Progenitor cell of endocrine pancreas (in vitro differentiated cells): ENCODE results near the gene PCDHGA1. TPM values are rescaled to one million over a fixed set of nuclear protein-coding genes. Genes with fewer than 3 reads are reported as not detected.
"Not testable (repeated sequence)": the region's sequence is repeated elsewhere in the genome, so short reads cannot be mapped to it uniquely, and the experiment has no call there.

ENCODE experiments used
- DNase-seq: peaks from one replicate; pipeline ENCODE4 v3.0.0; 2021; ENCODE audit warnings: low spot score; ENCODE audit not compliant: unreplicated experiment
- H3K27ac Mint-ChIP-seq: 2 replicates; pipeline ENCODE4 v1.8.0; 2021; ENCODE audit warnings: mild to moderate bottlenecking, moderate library complexity, mixed read lengths
- H3K27me3 Mint-ChIP-seq: 2 replicates; pipeline ENCODE4 v1.8.0; 2021; ENCODE audit warnings: mixed read lengths
- H3K36me3 Mint-ChIP-seq: 2 replicates; pipeline ENCODE4 v1.8.0; 2022; ENCODE audit warnings: mixed read lengths; ENCODE audit not compliant: insufficient read depth
- H3K4me1 Mint-ChIP-seq: 2 replicates; pipeline ENCODE4 v1.8.0; 2021; ENCODE audit warnings: low read depth, mixed read lengths
- H3K4me3 Mint-ChIP-seq: 2 replicates; pipeline ENCODE4 v1.8.0; 2021; ENCODE audit warnings: low read depth, mild to moderate bottlenecking, moderate library complexity, mixed read lengths
- H3K9me3 Mint-ChIP-seq: 2 replicates; pipeline ENCODE4 v1.8.0; 2021; ENCODE audit warnings: low read depth, mixed read lengths
- total RNA-seq: library from RNA; stranded (reverse); gene quantifications from 2 replicates; pipeline ENCODE4 v1.2.1, GENCODE V29; 2021
- TF ChIP-seq, protein P1 (sequence below): fragments of 200-600 bp; sonication (generic); IDR thresholded peaks from one replicate; pipeline ENCODE4 v1.5.0; 2021; ENCODE audit warnings: antibody characterized with exemption, mild to moderate bottlenecking; ENCODE audit not compliant: unreplicated experiment

Gene PCDHGA1
- total RNA-seq, 1 donor from 2014 or later: 1.3 TPM

DNA sequence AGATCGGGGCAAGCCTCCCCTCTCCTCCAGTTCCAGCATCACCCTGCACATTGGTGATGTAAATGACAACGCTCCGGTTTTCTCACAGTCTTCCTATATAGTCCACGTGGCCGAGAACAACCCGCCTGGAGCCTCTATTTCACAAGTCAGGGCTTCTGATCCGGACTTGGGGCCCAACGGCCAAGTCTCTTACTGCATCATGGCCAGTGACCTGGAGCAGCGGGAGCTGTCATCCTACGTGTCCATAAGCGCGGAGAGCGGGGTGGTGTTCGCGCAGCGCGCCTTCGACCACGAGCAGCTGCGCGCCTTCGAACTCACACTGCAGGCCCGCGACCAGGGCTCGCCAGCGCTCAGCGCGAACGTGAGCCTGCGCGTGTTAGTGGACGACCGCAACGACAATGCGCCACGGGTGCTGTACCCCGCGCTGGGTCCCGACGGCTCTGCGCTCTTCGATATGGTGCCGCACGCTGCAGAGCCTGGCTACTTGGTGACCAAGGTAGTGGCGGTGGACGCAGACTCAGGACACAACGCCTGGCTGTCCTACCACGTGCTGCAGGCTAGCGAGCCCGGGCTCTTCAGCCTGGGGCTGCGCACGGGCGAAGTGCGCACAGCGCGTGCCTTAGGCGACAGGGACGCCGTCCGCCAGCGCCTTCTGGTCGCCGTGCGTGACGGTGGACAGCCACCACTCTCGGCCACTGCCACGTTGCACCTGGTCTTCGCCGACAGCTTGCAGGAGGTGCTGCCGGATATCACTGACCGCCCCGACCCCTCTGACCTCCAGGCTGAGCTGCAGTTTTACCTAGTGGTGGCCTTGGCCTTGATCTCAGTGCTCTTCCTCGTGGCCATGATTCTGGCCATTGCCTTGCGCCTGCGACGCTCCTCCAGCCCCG lies 59.1 kb downstream of the PCDHGA1 start:
- DNase-seq: no peak

DNA sequence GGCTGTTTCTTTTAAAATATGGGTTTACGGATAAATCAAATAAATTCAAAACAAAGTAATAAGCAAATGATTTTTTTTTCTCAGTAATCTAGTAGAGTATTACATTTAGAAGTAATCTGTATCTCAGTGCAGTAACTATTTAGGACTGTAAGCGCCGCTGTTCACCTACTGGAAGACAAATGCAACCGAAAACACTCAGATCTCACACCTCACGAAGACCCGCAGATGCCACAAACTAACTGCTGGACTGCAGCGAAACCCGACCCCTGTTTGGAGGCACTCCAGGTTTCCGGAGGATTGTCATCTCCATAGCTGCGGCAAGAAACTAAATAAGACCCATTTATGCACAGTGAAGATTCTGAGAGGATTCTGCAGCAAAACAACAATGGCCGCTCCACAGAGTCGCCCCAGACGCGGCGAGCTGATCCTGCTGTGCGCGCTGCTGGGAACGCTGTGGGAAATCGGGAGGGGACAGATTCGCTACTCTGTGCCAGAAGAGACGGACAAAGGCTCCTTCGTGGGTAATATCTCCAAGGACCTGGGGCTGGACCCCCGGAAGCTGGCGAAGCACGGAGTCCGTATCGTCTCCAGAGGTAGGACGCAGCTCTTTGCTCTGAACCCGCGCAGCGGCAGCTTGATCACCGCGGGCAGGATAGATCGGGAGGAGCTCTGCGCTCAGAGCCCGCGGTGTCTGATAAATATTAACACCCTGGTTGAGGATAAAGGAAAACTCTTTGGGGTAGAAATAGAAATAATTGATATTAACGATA lies 62.3 kb downstream of the PCDHGA1 start, which contains the start of gene PCDHGA8:
PCDHGA8 (plus strand) TSS at position 205 of the 770 bp plus-strand sequence; CDS start at position 386, 181 bp downstream.
- Mint-ChIP-seq H3K27me3 (no peaks in the 10 kb centered on the region), H3K36me3 (peaks cover 51% of the 10 kb centered on the region), H3K4me3 (no peak within 1 kb of the TSS), H3K4me1 (no peaks in the 10 kb centered on the region), H3K27ac (peak within 1 kb of the TSS; percentile 33), H3K9me3 (peaks cover 52% of the 10 kb centered on the region)
- no peak for DNase-seq
- TF ChIP-seq, protein P1, sequence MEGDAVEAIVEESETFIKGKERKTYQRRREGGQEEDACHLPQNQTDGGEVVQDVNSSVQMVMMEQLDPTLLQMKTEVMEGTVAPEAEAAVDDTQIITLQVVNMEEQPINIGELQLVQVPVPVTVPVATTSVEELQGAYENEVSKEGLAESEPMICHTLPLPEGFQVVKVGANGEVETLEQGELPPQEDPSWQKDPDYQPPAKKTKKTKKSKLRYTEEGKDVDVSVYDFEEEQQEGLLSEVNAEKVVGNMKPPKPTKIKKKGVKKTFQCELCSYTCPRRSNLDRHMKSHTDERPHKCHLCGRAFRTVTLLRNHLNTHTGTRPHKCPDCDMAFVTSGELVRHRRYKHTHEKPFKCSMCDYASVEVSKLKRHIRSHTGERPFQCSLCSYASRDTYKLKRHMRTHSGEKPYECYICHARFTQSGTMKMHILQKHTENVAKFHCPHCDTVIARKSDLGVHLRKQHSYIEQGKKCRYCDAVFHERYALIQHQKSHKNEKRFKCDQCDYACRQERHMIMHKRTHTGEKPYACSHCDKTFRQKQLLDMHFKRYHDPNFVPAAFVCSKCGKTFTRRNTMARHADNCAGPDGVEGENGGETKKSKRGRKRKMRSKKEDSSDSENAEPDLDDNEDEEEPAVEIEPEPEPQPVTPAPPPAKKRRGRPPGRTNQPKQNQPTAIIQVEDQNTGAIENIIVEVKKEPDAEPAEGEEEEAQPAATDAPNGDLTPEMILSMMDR: no peak

More for the DNA sequence above, 59.1 kb downstream of the PCDHGA1 start:
- H3K36me3 Mint-ChIP-seq: peaks cover 44% of the 10 kb centered on the region
- H3K9me3 Mint-ChIP-seq: peaks cover 57% of the 10 kb centered on the region
- H3K4me1 Mint-ChIP-seq: no peaks in the 10 kb centered on the region
- H3K4me3 Mint-ChIP-seq: no peak overlapping the region
- TF ChIP-seq, protein P1: no peak
- H3K27ac Mint-ChIP-seq: no peak overlapping the region
- no peaks in the 10 kb centered on the region for H3K27me3 Mint-ChIP-seq

DNA sequence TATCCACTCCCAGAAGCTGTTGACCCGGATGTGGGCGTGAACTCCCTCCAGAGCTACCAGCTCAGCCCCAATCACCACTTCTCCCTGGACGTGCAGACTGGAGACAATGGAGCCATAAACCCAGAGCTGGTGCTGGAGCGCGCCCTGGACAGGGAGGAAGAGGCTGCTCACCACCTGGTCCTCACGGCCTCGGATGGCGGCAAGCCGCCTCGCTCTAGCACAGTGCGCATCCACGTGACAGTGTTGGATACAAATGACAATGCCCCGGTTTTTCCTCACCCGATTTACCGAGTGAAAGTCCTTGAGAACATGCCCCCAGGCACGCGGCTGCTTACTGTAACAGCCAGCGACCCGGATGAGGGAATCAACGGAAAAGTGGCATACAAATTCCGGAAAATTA lies 63.0 kb downstream of the PCDHGA1 start:
- Mint-ChIP-seq H3K9me3 (peaks cover 52% of the 10 kb centered on the region), H3K27me3 (no peaks in the 10 kb centered on the region), H3K4me3 (no peak overlapping the region), H3K4me1 (no peaks in the 10 kb centered on the region), H3K27ac (peak overlapping the region; percentile 33), H3K36me3 (peaks cover 50% of the 10 kb centered on the region)
- no peak for DNase-seq
- TF ChIP-seq, protein P1: no peak

DNA sequence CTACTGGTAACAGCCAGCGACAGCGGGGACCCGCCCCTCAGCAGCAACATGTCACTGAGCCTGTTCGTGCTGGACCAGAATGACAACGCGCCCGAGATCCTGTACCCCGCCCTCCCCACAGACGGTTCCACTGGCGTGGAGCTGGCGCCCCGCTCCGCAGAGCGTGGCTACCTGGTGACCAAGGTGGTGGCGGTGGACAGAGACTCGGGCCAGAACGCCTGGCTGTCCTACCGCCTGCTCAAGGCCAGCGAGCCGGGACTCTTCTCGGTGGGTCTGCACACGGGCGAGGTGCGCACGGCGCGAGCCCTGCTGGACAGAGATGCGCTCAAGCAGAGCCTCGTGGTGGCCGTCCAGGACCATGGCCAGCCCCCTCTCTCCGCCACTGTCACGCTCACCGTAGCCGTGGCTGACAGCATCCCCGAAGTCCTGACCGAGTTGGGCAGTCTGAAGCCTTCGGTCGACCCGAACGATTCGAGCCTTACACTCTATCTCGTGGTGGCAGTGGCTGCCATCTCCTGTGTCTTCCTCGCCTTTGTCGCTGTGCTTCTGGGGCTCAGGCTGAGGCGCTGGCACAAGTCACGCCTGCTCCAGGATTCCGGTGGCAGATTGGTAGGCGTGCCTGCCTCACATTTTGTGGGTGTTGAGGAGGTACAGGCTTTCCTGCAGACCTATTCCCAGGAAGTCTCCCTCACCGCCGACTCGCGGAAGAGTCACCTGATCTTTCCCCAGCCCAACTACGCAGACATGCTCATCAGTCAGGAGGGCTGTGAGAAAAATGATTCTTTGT lies 64.3 kb downstream of the PCDHGA1 start:
- H3K27me3 Mint-ChIP-seq, H3K4me1 Mint-ChIP-seq, H3K4me3 Mint-ChIP-seq, DNase-seq: not testable (repeated sequence)
- Mint-ChIP-seq H3K36me3 (peaks cover 52% of the 10 kb centered on the region), H3K9me3 (peaks cover 50% of the 10 kb centered on the region), H3K27ac (peak overlapping the region; percentile 41)

DNA sequence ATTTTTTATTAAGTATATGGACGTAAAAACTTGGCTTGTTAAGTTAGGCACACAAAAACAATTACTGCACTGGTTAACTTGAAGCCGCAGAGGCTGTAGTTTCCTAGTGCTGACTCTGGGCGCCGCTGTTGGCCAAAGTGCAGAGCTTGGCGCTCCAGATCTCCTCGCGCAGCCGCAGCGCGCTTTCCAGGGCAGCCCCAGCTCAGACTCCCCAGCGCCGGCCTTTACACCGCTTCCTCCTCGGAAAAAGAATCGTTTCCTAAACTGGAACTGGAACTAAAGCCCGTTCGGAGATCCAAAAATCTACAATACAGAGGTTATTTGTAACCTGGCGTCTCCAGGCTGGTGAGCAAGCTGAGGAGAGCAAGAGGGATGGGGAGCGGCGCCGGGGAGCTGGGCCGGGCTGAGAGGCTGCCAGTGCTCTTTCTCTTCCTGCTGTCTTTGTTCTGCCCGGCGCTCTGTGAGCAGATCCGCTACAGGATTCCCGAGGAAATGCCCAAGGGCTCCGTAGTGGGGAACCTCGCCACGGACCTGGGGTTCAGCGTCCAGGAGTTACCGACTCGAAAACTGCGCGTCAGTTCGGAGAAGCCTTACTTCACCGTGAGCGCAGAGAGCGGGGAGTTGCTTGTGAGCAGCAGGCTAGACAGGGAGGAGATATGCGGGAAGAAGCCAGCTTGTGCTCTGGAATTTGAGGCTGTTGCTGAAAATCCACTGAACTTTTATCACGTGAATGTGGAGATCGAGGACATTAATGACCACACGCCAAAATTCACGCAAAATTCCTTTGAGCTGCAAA lies 67.6 kb downstream of the PCDHGA1 start, which contains the start of gene PCDHGB5:
PCDHGB5 (plus strand) TSS at position 192 of the 796 bp plus-strand sequence; CDS start at position 373, 181 bp downstream.
- not testable (repeated sequence) for H3K4me3 Mint-ChIP-seq, H3K27ac Mint-ChIP-seq
- H3K9me3 Mint-ChIP-seq: peaks cover 45% of the 10 kb centered on the region

More for the DNA sequence above, 67.6 kb downstream of the PCDHGA1 start, which contains the start of gene PCDHGB5:
- not testable (repeated sequence) for H3K27me3 Mint-ChIP-seq, H3K4me1 Mint-ChIP-seq, DNase-seq
- peaks cover 43% of the 10 kb centered on the region for H3K36me3 Mint-ChIP-seq
